Progenitor cell of endocrine pancreas (in vitro differentiated cells): ENCODE data around the gene CDH20. TPM values are rescaled to one million over a fixed set of nuclear protein-coding genes. Genes with fewer than 3 reads are reported as not detected.
A peak's percentile ranks its signal among the peaks of the same experiment; 100 is the strongest.

Experiments
- DNase-seq: peaks from one replicate; pipeline ENCODE4 v3.0.0; 2021; ENCODE audit warnings: low spot score; ENCODE audit not compliant: unreplicated experiment
- H3K27ac Mint-ChIP-seq: 2 replicates; pipeline ENCODE4 v1.8.0; 2021; ENCODE audit warnings: mild to moderate bottlenecking, moderate library complexity, mixed read lengths
- H3K27me3 Mint-ChIP-seq: 2 replicates; pipeline ENCODE4 v1.8.0; 2021; ENCODE audit warnings: mixed read lengths
- H3K36me3 Mint-ChIP-seq: 2 replicates; pipeline ENCODE4 v1.8.0; 2022; ENCODE audit warnings: mixed read lengths; ENCODE audit not compliant: insufficient read depth
- H3K4me1 Mint-ChIP-seq: 2 replicates; pipeline ENCODE4 v1.8.0; 2021; ENCODE audit warnings: low read depth, mixed read lengths
- H3K4me3 Mint-ChIP-seq: 2 replicates; pipeline ENCODE4 v1.8.0; 2021; ENCODE audit warnings: low read depth, mild to moderate bottlenecking, moderate library complexity, mixed read lengths
- H3K9me3 Mint-ChIP-seq: 2 replicates; pipeline ENCODE4 v1.8.0; 2021; ENCODE audit warnings: low read depth, mixed read lengths
- long read RNA-seq: library from polyadenylated mRNA; unstranded; transcript quantifications from one replicate; pipeline ENCODE4 v2.0.0, GENCODE V29; 2020
- total RNA-seq: library from RNA; stranded (reverse); gene quantifications from 2 replicates; pipeline ENCODE4 v1.2.1, GENCODE V29; 2021
- TF ChIP-seq, protein P1 (sequence below): fragments of 200-600 bp; sonication (generic); IDR thresholded peaks from one replicate; pipeline ENCODE4 v1.5.0; 2021; ENCODE audit warnings: antibody characterized with exemption, mild to moderate bottlenecking; ENCODE audit not compliant: unreplicated experiment

CDH20 gene
- 0.33 and 0.65 TPM in 2 replicates for total RNA-seq
- long read RNA-seq, partial matches to known transcripts: 0 of 2 reads
- long read RNA-seq, other reads (novel, unspliced or antisense): 2 of 2 reads

DNA sequence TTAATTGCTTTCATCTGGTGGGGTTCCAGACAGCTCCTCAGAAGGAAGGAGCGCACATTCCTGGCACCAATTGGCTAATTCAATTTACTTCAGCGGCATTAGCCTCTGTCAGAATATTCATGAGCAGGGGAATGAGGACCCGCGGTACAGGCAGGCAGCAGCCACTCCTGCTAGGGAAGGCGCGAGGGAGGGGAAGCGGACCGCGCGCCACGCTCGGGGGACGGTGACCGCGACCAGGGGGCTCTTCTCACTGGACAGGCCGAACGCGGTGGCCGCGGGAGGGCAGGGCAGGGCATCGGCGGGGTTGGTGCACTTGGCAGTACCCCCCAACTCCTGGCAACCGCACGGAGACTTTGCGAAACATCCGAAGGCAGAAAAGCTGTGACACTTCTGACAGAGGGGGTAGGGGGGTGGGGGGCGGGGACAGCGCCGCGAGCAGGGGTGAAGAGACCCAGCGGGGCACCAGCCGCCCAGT lies at the start of gene CDH20:
Gene CDH20, plus strand, starts transcription at position 160 of the 475 bp plus-strand sequence.
- H3K9me3 Mint-ChIP-seq: no peaks in the 10 kb centered on the region
- H3K27me3 Mint-ChIP-seq: peaks cover 66% of the 10 kb centered on the region
- H3K27ac Mint-ChIP-seq: no peak within 1 kb of the TSS
- H3K4me3 Mint-ChIP-seq: peak within 1 kb of the TSS; percentile 75
- DNase-seq: no peak
- TF ChIP-seq, protein P1, sequence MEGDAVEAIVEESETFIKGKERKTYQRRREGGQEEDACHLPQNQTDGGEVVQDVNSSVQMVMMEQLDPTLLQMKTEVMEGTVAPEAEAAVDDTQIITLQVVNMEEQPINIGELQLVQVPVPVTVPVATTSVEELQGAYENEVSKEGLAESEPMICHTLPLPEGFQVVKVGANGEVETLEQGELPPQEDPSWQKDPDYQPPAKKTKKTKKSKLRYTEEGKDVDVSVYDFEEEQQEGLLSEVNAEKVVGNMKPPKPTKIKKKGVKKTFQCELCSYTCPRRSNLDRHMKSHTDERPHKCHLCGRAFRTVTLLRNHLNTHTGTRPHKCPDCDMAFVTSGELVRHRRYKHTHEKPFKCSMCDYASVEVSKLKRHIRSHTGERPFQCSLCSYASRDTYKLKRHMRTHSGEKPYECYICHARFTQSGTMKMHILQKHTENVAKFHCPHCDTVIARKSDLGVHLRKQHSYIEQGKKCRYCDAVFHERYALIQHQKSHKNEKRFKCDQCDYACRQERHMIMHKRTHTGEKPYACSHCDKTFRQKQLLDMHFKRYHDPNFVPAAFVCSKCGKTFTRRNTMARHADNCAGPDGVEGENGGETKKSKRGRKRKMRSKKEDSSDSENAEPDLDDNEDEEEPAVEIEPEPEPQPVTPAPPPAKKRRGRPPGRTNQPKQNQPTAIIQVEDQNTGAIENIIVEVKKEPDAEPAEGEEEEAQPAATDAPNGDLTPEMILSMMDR: no peak
- H3K4me1 Mint-ChIP-seq: peaks cover 5% of the 10 kb centered on the region
- H3K36me3 Mint-ChIP-seq: no peaks in the 10 kb centered on the region

DNA sequence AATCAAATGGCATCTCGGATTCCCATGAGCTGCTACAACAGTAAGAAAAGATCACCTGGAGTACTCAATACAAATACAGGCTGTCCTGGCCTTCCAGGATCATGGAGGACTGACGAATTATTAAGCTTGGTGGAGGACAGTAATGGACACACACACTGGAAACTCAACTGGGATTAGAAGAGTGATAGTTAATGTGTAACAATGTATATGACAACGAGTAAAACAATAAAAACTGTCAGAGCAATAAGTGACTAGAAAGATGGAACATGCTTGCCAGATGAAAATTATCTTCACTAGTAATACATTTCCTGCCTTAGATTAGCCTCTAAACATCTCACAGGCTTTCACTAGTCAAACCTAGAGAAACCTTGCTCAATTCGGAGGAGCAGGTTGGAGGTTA lies 49.2 kb upstream of the CDH20 start:
- Mint-ChIP-seq H3K4me3 (no peak overlapping the region), H3K9me3 (peaks cover 10% of the 10 kb centered on the region), H3K27ac (no peak overlapping the region), H3K4me1 (no peaks in the 10 kb centered on the region), H3K36me3 (no peaks in the 10 kb centered on the region), H3K27me3 (no peaks in the 10 kb centered on the region)
- no peak for DNase-seq
- TF ChIP-seq, protein P1: no peak

DNA sequence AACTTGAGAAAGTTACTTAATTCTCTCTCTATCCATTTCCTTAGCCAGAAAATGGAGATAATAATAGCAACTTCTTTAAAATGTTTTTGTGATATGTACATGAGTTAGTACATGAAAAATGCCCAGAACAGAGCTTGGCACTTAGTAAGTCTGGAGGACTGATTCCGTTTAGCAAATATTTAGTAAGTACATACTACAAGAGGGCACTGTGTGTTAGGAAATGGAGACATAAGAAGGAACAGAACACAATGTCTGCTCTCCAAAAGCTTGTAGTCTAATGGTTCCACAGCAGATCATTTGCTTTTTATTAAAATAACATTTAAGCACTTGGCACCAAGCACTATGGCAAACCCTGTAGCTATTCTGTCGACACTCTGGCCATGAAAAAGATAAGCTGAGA lies 47.5 kb upstream of the CDH20 start:
- TF ChIP-seq, protein P1: no peak
- Mint-ChIP-seq H3K4me1 (no peaks in the 10 kb centered on the region), H3K9me3 (peaks cover 7% of the 10 kb centered on the region), H3K27ac (no peak overlapping the region), H3K4me3 (no peak overlapping the region), H3K36me3 (no peaks in the 10 kb centered on the region), H3K27me3 (no peaks in the 10 kb centered on the region)
- no peak for DNase-seq

DNA sequence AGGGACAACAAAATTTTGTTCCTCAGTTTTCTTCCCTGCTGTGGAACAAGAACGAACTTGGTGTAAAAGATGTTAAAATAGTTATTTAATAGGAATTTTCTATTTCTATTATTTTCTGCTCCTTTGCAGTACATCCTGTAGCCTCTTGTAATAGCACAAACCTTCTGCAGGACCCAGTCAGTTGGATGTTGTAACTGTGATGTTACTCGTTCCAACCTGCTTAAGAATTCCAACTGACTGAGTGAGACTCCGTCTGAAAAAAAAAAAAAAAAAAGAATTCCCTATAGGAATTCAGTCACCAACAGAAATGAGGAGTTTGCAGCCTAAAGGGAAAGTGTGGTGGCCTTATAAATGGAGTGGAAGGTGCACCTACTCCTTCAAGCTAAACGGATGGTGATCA lies 46.4 kb upstream of the CDH20 start:
- Mint-ChIP-seq H3K36me3 (no peaks in the 10 kb centered on the region), H3K27me3 (no peaks in the 10 kb centered on the region), H3K27ac (no peak overlapping the region), H3K4me3 (no peak overlapping the region), H3K9me3 (no peaks in the 10 kb centered on the region), H3K4me1 (no peaks in the 10 kb centered on the region)
- DNase-seq: no peak
- TF ChIP-seq, protein P1: no peak

DNA sequence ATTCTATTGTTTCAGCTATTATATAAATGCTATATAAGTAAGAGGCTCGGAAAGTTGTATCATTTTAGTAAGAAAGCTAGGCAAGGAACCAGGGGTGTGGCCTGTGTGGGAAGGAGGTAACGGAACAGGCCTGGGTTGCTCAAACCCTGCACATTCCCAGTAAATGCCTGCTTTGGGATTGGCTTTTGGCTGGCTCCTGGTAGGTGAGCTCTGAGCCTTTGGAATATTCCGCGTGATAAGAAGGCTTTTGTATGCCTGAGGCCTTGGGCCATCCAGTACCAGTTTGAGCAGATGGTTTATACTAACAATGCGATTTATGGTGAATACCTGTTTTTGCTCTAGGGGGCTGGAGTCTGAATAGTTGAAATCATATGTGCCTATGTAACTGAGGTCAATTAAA lies 42.6 kb upstream of the CDH20 start:
- DNase-seq: no peak
- no peaks in the 10 kb centered on the region for H3K36me3 Mint-ChIP-seq
- H3K4me1 Mint-ChIP-seq: no peaks in the 10 kb centered on the region
- no peaks in the 10 kb centered on the region for H3K9me3 Mint-ChIP-seq
- H3K4me3 Mint-ChIP-seq: no peak overlapping the region
- TF ChIP-seq, protein P1: no peak
- no peak overlapping the region for H3K27ac Mint-ChIP-seq
- H3K27me3 Mint-ChIP-seq: no peaks in the 10 kb centered on the region
